HG03565 (cell line): ENCODE measurements around the gene HRAS.

ENCODE experiments used
- ATAC-seq: cut with Tn5 transposase; IDR thresholded peaks from one replicate; pipeline ENCODE4 v1.9.1; 2021; ENCODE audit warnings: mild to moderate bottlenecking, moderate library complexity; ENCODE audit not compliant: unreplicated experiment

Gene HRAS

GRCh38 chr11:514606-515005, 20.8 kb downstream of the HRAS start:
- ATAC-seq = no peak

- no peak for ATAC-seq
Observed at GRCh38 chr11:512761-513595, 22.4 kb downstream of the HRAS start.

GRCh38 chr11:508956-509355, 26.4 kb downstream of the HRAS start:
- ATAC-seq = no peak

- no peak for ATAC-seq
Observed at GRCh38 chr11:507727-508515, 27.5 kb downstream of the HRAS start.

GRCh38 chr11:506995-507726, 28.2 kb downstream of the HRAS start, which contains the start of gene RNH1:
RNH1 (minus strand) TSS chr11:507242; CDS start chr11:502162, 5,080 bp downstream.
- peak; percentile 30 for ATAC-seq

GRCh38 chr11:506238-506994, 29.0 kb downstream of the HRAS start:
- peak; percentile 44 for ATAC-seq

GRCh38 chr11:504994-505344, 30.4 kb downstream of the HRAS start:
- ATAC-seq = no peak

GRCh38 chr11:504053-504993, 31.1 kb downstream of the HRAS start:
- ATAC-seq = no peak

GRCh38 chr11:503179-503981, 32.0 kb downstream of the HRAS start:
- ATAC-seq = no peak

- no peak for ATAC-seq
Observed at GRCh38 chr11:502288-503178, 32.8 kb downstream of the HRAS start.

GRCh38 chr11:501683-502287, 33.6 kb downstream of the HRAS start:
- no peak for ATAC-seq

- ATAC-seq = no peak
Observed at GRCh38 chr11:501001-501682, 34.2 kb downstream of the HRAS start.

GRCh38 chr11:499201-500076, 35.9 kb downstream of the HRAS start:
- ATAC-seq = no peak

GRCh38 chr11:498297-499181, 36.8 kb downstream of the HRAS start:
- ATAC-seq = no peak
